ENCODE data around the gene REEP6.

GRCh38 chr19:1510807-1511206 lies 19.8 kb downstream of the REEP6 start:
- no peak for TF ChIP-seq CTCF (IDR thresholded peaks at IDR 0.05 in 4 of 5, conservative IDR thresholded peaks at IDR 0.05 in 1 of 5)
- no peak for TF ChIP-seq POLR2A (IDR thresholded peaks at IDR 0.05)
